K562 (cell line): ENCODE data around the gene PTGIR. TPM values are rescaled to one million over a fixed set of nuclear protein-coding genes. Genes with fewer than 3 reads are reported as not detected.

Source experiments
- BCOR ChIP-seq: fragments of 450-650 bp; IDR thresholded peaks from 2 replicates; pipeline ENCODE4 v1.6.1; 2016
- ELK3 ChIP-seq: fragments of 450-650 bp; formaldehyde crosslinking; IDR thresholded peaks from 2 replicates; pipeline ENCODE4 v1.4.0; 2020; ENCODE audit warnings: mild to moderate bottlenecking
- FOXA3 ChIP-seq, 2 experiments: fragments of 450-650 bp in 1 of 2; sonication (generic) in 1 of 2; formaldehyde crosslinking; IDR thresholded peaks in 1 of 2; conservative IDR thresholded peaks in 1 of 2; 2 replicates each; pipeline versions ENCODE4 v1.4.0 to v1.8.0; 2020 to 2022; ENCODE audit warnings: mild to moderate bottlenecking in 2 of 2, missing genetic modification reagents in 1 of 2
- GABPB1 ChIP-seq: sonication (generic); formaldehyde crosslinking; IDR thresholded peaks from 2 replicates; pipeline ENCODE4 v1.8.0; 2022; ENCODE audit warnings: mild to moderate bottlenecking, missing genetic modification reagents
- KLF13 ChIP-seq: fragments of 450-650 bp; IDR thresholded peaks from 2 replicates; pipeline ENCODE4 v1.6.1; 2016; ENCODE audit warnings: missing genetic modification characterization, low read depth, mild to moderate bottlenecking, missing compliant biosample characterization, moderate library complexity, borderline replicate concordance
- NELFE ChIP-seq: IDR thresholded peaks from 2 replicates; pipeline ENCODE4 v1.6.1; 2011; ENCODE audit warnings: mild to moderate bottlenecking; ENCODE audit not compliant: insufficient read depth, insufficient read length
- PHF20 ChIP-seq: fragments of 450-650 bp; IDR thresholded peaks from 2 replicates; pipeline ENCODE4 v1.6.1; 2018; ENCODE audit not compliant: partially characterized antibody
- PURB ChIP-seq: sonication (generic); formaldehyde crosslinking; IDR thresholded peaks from 2 replicates; pipeline ENCODE4 v1.9.0; 2021; ENCODE audit warnings: low read depth, mild to moderate bottlenecking, missing genetic modification reagents
- RBM15 ChIP-seq: fragments of 200-400 bp; formaldehyde crosslinking; IDR thresholded peaks from 2 replicates; pipeline ENCODE4 v1.6.1; 2018; ENCODE audit warnings: mild to moderate bottlenecking, low read length, moderate library complexity; ENCODE audit not compliant: insufficient read depth
- RBM25 ChIP-seq: fragments of 200-400 bp; formaldehyde crosslinking; IDR thresholded peaks from 2 replicates; pipeline ENCODE4 v1.6.1; 2018; ENCODE audit warnings: low read length, low read depth, moderate library complexity; ENCODE audit not compliant: severe bottlenecking
- SMARCA5 ChIP-seq: fragments of 450-650 bp; IDR thresholded peaks from 2 replicates; pipeline ENCODE4 v1.6.1; 2016
- SMC3 ChIP-seq: conservative IDR thresholded peaks from 2 replicates; pipeline ENCODE4 v1.6.1; 2011; ENCODE audit warnings: low read depth, low read length, improper control_type of control experiment; ENCODE audit not compliant: insufficient read depth
- ZEB2 ChIP-seq: fragments of 450-650 bp; IDR thresholded peaks from 2 replicates; pipeline ENCODE4 v1.6.1; 2016
- ZFPM2 ChIP-seq: fragments of 250-450 bp; sonication (Bioruptor Pico); IDR thresholded peaks from 2 replicates; pipeline ENCODE4 v1.5.1; 2022; ENCODE audit warnings: mild to moderate bottlenecking
- ZNF212 ChIP-seq: fragments of 450-650 bp; formaldehyde crosslinking; IDR thresholded peaks from 2 replicates; pipeline ENCODE4 v1.4.0; 2020; ENCODE audit warnings: mild to moderate bottlenecking
- ZNF24 ChIP-seq: fragments of 450-650 bp; IDR thresholded peaks from 2 replicates; pipeline ENCODE4 v1.6.1; 2016
- ZNF274 ChIP-seq: IDR thresholded peaks from 2 replicates; pipeline ENCODE4 v1.6.1; 2011; ENCODE audit warnings: low read depth, mild to moderate bottlenecking, low read length, moderate library complexity, borderline replicate concordance
- ZNF3 ChIP-seq: fragments of 250-450 bp; sonication (Bioruptor Pico); IDR thresholded peaks from 2 replicates; pipeline ENCODE4 v1.5.0; 2021; ENCODE audit warnings: mild to moderate bottlenecking, moderate library complexity
- ZNF436 ChIP-seq: fragments of 250-450, 450-650 bp; sonication (Bioruptor Pico); formaldehyde crosslinking; IDR thresholded peaks from 2 replicates; pipeline ENCODE4 v1.7.0; 2020; ENCODE audit warnings: mild to moderate bottlenecking
- ZNF696 ChIP-seq: fragments of 250-450 bp; sonication (Bioruptor Pico); conservative IDR thresholded peaks from 2 replicates; pipeline ENCODE4 v1.4.0; 2020; ENCODE audit warnings: mild to moderate bottlenecking, moderate library complexity
- polyA plus RNA-seq, 8 experiments: library from polyadenylated mRNA; depleted of rRNA in 4 of 8; stranded (reverse) in 5 of 8; unstranded in 3 of 8; fragments of >200 nt; fragmentation: Nextera tagmentation in 2 of 8; fragmentation: Illumina TruSeq in 1 of 8; extraction: Ambion mirVana in 2 of 8; extraction: Trizol in 1 of 8; gene quantifications; 2 replicates each; pipeline versions ENCODE4 v1.2.1 to v1.2.3, GENCODE V29; 2011 to 2014; ENCODE audit warnings: inconsistent platforms in 1 of 8, missing spikeins in 1 of 8
- total RNA-seq, 7 experiments: library from RNA; depleted of rRNA in 6 of 7; stranded (reverse); fragments of >200 nt in 6 of 7; fragmentation: Illumina TruSeq in 2 of 7; extraction: Trizol in 2 of 7; gene quantifications; 2 replicates each; pipeline versions ENCODE4 v1.2.1 to v1.2.3, GENCODE V29; 2011 to 2021; ENCODE audit warnings: low replicate concordance in 1 of 7

Gene PTGIR
- total and polyA plus RNA-seq, 9 of the 15 experiments (the other 6 are each of a cell fraction or from before 2014, with no cell fraction given) = 0.11 to 3.4 (median 1.1) TPM; not detected in 1

- TF ChIP-seq ZNF274 (no peak), ZNF3 (no peak), RBM15 (no peak), KLF13 (tag) (no peak), NELFE (no peak), FOXA3 (CRISPR knock-in tag; conservative IDR thresholded peaks at IDR 0.05 in 1 of 2, IDR thresholded peaks at IDR 0.05 in 1 of 2) (no peak), ZNF436 (CRISPR knock-in tag) (peak; percentile 95), GABPB1 (no peak), ZNF212 (CRISPR knock-in tag) (no peak), PURB (CRISPR knock-in tag) (no peak), BCOR (peak; percentile 98), PHF20 (peak; percentile 33), ZNF696 (CRISPR knock-in tag) (no peak), SMC3 (no peak), ELK3 (CRISPR knock-in tag) (no peak), RBM25 (peak; percentile 95), ZFPM2 (CRISPR knock-in tag) (no peak), ZEB2 (no peak), ZNF24 (peak; percentile 81; the same call in 1 of the 2 replicates), SMARCA5 (peak; percentile 92)
Measured at GRCh38 chr19:46633130-46633529, 8.2 kb upstream of the PTGIR start (continued).
